Liver (tissue), 9 donors: ENCODE data around the gene ULK1. TPM values are rescaled to one million over a fixed set of nuclear protein-coding genes. Genes with fewer than 3 reads are reported as not detected.

Experiments
- DNase-seq: peaks from one replicate; pipeline ENCODE4 v3.0.0-alpha.2; 2017; ENCODE audit warnings: low spot score
- H3K27ac ChIP-seq, 2 donors: one replicate each; pipeline ENCODE4 v1.7.0; 2013; ENCODE audit warnings: inconsistent platforms in 2 of 2, low read length in 2 of 2, control low read depth in 1 of 2, low read depth in 1 of 2, mild to moderate bottlenecking in 1 of 2
- H3K27me3 ChIP-seq, 4 donors: one replicate each; pipeline versions ENCODE4 v1.6.1 to v1.7.0; 2013; ENCODE audit warnings: low read length in 3 of 4, inconsistent platforms in 1 of 4, mild to moderate bottlenecking in 1 of 4, moderate library complexity in 1 of 4; ENCODE audit not compliant: control insufficient read depth in 4 of 4, insufficient read depth in 4 of 4
- H3K36me3 ChIP-seq, 4 donors: one replicate each; pipeline versions ENCODE4 v1.6.1 to v1.7.0; 2013; ENCODE audit warnings: low read length in 3 of 4, mild to moderate bottlenecking in 3 of 4, low read depth in 1 of 4, moderate library complexity in 1 of 4; ENCODE audit not compliant: control insufficient read depth in 4 of 4, insufficient read depth in 3 of 4
- H3K4me1 ChIP-seq, 4 donors: one replicate each; pipeline versions ENCODE4 v1.6.1 to v1.7.0; 2013; ENCODE audit warnings: low read length in 3 of 4, mild to moderate bottlenecking in 3 of 4, moderate library complexity in 1 of 4; ENCODE audit not compliant: control insufficient read depth in 4 of 4, insufficient read depth in 4 of 4
- H3K4me3 ChIP-seq, 3 donors: one replicate each; pipeline versions ENCODE4 v1.6.1 to v1.7.0; 2013; ENCODE audit warnings: low read length in 3 of 3, control low read depth in 1 of 3, low read depth in 1 of 3, mild to moderate bottlenecking in 1 of 3
- H3K9ac ChIP-seq, 2 donors: one replicate each; pipeline ENCODE4 v1.7.0; 2013; ENCODE audit warnings: low read length in 2 of 2, mild to moderate bottlenecking in 2 of 2, moderate library complexity in 2 of 2, control low read depth in 1 of 2, low read depth in 1 of 2
- H3K9me3 ChIP-seq, 4 donors: one replicate each; pipeline versions ENCODE4 v1.6.1 to v1.7.0; 2013; ENCODE audit warnings: low read length in 3 of 4; ENCODE audit not compliant: control insufficient read depth in 4 of 4
- ATF3 ChIP-seq: IDR thresholded peaks from 2 replicates; pipeline ENCODE4 v1.6.1; 2016; ENCODE audit warnings: antibody characterized with exemption
- EGR1 ChIP-seq, 2 donors: IDR thresholded peaks; 2 replicates each; pipeline ENCODE4 v1.6.1; 2016 to 2018; ENCODE audit warnings: antibody characterized with exemption in 2 of 2, low read depth in 2 of 2
- FOXA1 ChIP-seq: IDR thresholded peaks from 2 replicates; pipeline ENCODE4 v1.6.1; 2016; ENCODE audit warnings: antibody characterized with exemption
- FOXA2 ChIP-seq: IDR thresholded peaks from 2 replicates; pipeline ENCODE4 v1.6.1; 2016; ENCODE audit warnings: antibody characterized with exemption
- GABPA ChIP-seq, 2 donors: IDR thresholded peaks in 1 of 2; conservative IDR thresholded peaks in 1 of 2; 2 replicates each; pipeline ENCODE4 v1.6.1; 2016; ENCODE audit warnings: antibody characterized with exemption in 2 of 2, mild to moderate bottlenecking in 1 of 2, moderate library complexity in 1 of 2
- HNF4A ChIP-seq, 2 donors: conservative IDR thresholded peaks; 2 replicates each; pipeline ENCODE4 v1.6.1; 2016; ENCODE audit warnings: antibody characterized with exemption in 2 of 2, mild to moderate bottlenecking in 2 of 2
- HNF4G ChIP-seq: IDR thresholded peaks from 2 replicates; pipeline ENCODE4 v1.6.1; 2016; ENCODE audit warnings: antibody characterized with exemption
- JUND ChIP-seq, 2 donors: IDR thresholded peaks; 2 replicates each; pipeline ENCODE4 v1.6.1; 2016; ENCODE audit warnings: antibody characterized with exemption in 2 of 2
- MAX ChIP-seq: IDR thresholded peaks from 2 replicates; pipeline ENCODE4 v1.6.1; 2016; ENCODE audit warnings: antibody characterized with exemption
- NR2F2 ChIP-seq: IDR thresholded peaks from 2 replicates; pipeline ENCODE4 v1.6.1; 2016; ENCODE audit warnings: antibody characterized with exemption
- RAD21 ChIP-seq, 2 donors: IDR thresholded peaks; 2 replicates each; pipeline ENCODE4 v1.6.1; 2016; ENCODE audit warnings: antibody characterized with exemption in 2 of 2, mild to moderate bottlenecking in 2 of 2
- RXRA ChIP-seq, 2 donors: IDR thresholded peaks; 2 replicates each; pipeline ENCODE4 v1.6.1; 2017 to 2018; ENCODE audit warnings: antibody characterized with exemption in 2 of 2, mild to moderate bottlenecking in 1 of 2
- SP1 ChIP-seq: IDR thresholded peaks from 2 replicates; pipeline ENCODE4 v1.6.1; 2018; ENCODE audit warnings: antibody characterized with exemption, mild to moderate bottlenecking
- YY1 ChIP-seq: IDR thresholded peaks from 2 replicates; pipeline ENCODE4 v1.6.1; 2016; ENCODE audit warnings: antibody characterized with exemption, mild to moderate bottlenecking
- WGBS: extraction: QIAGEN DNeasy Blood & Tissue Kit; methylation state at CpG from one replicate; pipeline ENCODE4 v1.1.7; 2013; 5-methylcytosine and 5-hydroxymethylcytosine counted together
- polyA plus RNA-seq, 2 donors: library from polyadenylated mRNA; stranded (reverse) in 1 of 2; unstranded in 1 of 2; fragments of 200-250 nt in 1 of 2; fragments of >200 nt in 1 of 2; fragmentation: Nextera tagmentation in 1 of 2; extraction: Ambion mirVana in 1 of 2; gene quantifications; one replicate each; pipeline versions ENCODE4 v1.2.1 to v1.2.3, GENCODE V29; 2013 to 2015
- total RNA-seq, 2 donors: library from RNA; depleted of rRNA; stranded (reverse); fragments of >200 nt; gene quantifications; one replicate each; pipeline ENCODE4 v1.2.3, GENCODE V29; 2014
- TF ChIP-seq, protein P1 (sequence below): fragments of 150-350 bp; IDR thresholded peaks from 2 replicates; pipeline ENCODE4 v1.5.1; 2017; ENCODE audit warnings: improper control_type of control experiment, low read depth, low read length; ENCODE audit not compliant: missing input control
- TF ChIP-seq, protein P2 (sequence below): IDR thresholded peaks from 2 replicates; pipeline ENCODE4 v1.6.1; 2016; ENCODE audit warnings: antibody characterized with exemption, mild to moderate bottlenecking
- TF ChIP-seq, protein P3 (sequence below): IDR thresholded peaks from 2 replicates; pipeline ENCODE4 v1.6.1; 2016; ENCODE audit warnings: antibody characterized with exemption
- donor health status: healthy.
- donor health status: healthy.
- donor health status: healthy.
- donor health status: healthy.
- donor health status: healthy.

The ULK1 gene
- total and polyA plus RNA-seq, 4 donors = 12.5 to 41.7 (median 15.1) TPM

- no peaks in the 10 kb centered on the region for H3K27me3 ChIP-seq
- no peaks in the 10 kb centered on the region for H3K9me3 ChIP-seq
- H3K4me1 ChIP-seq = peaks cover 0 to 8% (median 0%) of the 10 kb centered on the region in 4 donors
- no peaks in the 10 kb centered on the region for H3K36me3 ChIP-seq
- no peak overlapping the region for H3K27ac ChIP-seq
- no peak overlapping the region for H3K9ac ChIP-seq
- TF ChIP-seq ATF3 = no peak
- TF ChIP-seq MAX = no peak
- TF ChIP-seq, protein P1, sequence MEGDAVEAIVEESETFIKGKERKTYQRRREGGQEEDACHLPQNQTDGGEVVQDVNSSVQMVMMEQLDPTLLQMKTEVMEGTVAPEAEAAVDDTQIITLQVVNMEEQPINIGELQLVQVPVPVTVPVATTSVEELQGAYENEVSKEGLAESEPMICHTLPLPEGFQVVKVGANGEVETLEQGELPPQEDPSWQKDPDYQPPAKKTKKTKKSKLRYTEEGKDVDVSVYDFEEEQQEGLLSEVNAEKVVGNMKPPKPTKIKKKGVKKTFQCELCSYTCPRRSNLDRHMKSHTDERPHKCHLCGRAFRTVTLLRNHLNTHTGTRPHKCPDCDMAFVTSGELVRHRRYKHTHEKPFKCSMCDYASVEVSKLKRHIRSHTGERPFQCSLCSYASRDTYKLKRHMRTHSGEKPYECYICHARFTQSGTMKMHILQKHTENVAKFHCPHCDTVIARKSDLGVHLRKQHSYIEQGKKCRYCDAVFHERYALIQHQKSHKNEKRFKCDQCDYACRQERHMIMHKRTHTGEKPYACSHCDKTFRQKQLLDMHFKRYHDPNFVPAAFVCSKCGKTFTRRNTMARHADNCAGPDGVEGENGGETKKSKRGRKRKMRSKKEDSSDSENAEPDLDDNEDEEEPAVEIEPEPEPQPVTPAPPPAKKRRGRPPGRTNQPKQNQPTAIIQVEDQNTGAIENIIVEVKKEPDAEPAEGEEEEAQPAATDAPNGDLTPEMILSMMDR = no peak
- TF ChIP-seq YY1 = no peak
- no peak for TF ChIP-seq NR2F2
- no peak for TF ChIP-seq GABPA (IDR thresholded peaks at IDR 0.05 in 1 of 2, conservative IDR thresholded peaks at IDR 0.05 in 1 of 2)
- TF ChIP-seq, protein P2, sequence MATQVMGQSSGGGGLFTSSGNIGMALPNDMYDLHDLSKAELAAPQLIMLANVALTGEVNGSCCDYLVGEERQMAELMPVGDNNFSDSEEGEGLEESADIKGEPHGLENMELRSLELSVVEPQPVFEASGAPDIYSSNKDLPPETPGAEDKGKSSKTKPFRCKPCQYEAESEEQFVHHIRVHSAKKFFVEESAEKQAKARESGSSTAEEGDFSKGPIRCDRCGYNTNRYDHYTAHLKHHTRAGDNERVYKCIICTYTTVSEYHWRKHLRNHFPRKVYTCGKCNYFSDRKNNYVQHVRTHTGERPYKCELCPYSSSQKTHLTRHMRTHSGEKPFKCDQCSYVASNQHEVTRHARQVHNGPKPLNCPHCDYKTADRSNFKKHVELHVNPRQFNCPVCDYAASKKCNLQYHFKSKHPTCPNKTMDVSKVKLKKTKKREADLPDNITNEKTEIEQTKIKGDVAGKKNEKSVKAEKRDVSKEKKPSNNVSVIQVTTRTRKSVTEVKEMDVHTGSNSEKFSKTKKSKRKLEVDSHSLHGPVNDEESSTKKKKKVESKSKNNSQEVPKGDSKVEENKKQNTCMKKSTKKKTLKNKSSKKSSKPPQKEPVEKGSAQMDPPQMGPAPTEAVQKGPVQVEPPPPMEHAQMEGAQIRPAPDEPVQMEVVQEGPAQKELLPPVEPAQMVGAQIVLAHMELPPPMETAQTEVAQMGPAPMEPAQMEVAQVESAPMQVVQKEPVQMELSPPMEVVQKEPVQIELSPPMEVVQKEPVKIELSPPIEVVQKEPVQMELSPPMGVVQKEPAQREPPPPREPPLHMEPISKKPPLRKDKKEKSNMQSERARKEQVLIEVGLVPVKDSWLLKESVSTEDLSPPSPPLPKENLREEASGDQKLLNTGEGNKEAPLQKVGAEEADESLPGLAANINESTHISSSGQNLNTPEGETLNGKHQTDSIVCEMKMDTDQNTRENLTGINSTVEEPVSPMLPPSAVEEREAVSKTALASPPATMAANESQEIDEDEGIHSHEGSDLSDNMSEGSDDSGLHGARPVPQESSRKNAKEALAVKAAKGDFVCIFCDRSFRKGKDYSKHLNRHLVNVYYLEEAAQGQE = no peak
- no peak for TF ChIP-seq EGR1 (IDR thresholded peaks at IDR 0.05; ENCODE audit: low read depth in 2 of 2)
- TF ChIP-seq, protein P3, sequence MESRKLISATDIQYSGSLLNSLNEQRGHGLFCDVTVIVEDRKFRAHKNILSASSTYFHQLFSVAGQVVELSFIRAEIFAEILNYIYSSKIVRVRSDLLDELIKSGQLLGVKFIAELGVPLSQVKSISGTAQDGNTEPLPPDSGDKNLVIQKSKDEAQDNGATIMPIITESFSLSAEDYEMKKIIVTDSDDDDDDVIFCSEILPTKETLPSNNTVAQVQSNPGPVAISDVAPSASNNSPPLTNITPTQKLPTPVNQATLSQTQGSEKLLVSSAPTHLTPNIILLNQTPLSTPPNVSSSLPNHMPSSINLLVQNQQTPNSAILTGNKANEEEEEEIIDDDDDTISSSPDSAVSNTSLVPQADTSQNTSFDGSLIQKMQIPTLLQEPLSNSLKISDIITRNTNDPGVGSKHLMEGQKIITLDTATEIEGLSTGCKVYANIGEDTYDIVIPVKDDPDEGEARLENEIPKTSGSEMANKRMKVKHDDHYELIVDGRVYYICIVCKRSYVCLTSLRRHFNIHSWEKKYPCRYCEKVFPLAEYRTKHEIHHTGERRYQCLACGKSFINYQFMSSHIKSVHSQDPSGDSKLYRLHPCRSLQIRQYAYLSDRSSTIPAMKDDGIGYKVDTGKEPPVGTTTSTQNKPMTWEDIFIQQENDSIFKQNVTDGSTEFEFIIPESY = no peak
- no peak for TF ChIP-seq RXRA (IDR thresholded peaks at IDR 0.05)
- no peak for TF ChIP-seq HNF4G
- no peak for TF ChIP-seq SP1
- TF ChIP-seq RAD21 (IDR thresholded peaks at IDR 0.05) = no peak
- no peak for TF ChIP-seq JUND (IDR thresholded peaks at IDR 0.05)
- TF ChIP-seq FOXA1 = no peak
- TF ChIP-seq HNF4A (conservative IDR thresholded peaks at IDR 0.05) = no peak
- TF ChIP-seq FOXA2 = no peak
- no peak for DNase-seq
- 64% methylated on average over 24 of the region's 24 CpGs for WGBS
- no peak overlapping the region for H3K4me3 ChIP-seq
These were observed 41.7 kb upstream of the ULK1 start for GRCh38 chr12:131852551-131853299.
